MM.1S (cell line): ENCODE measurements around the gene DTX4.

ENCODE experiments used
- EZH2phosphoT487 ChIP-seq: fragments of 300-600 bp; sonication (generic); IDR thresholded peaks from 2 replicates; pipeline ENCODE4 v1.6.1; 2018; ENCODE audit warnings: antibody characterized with exemption, low read length
- TF ChIP-seq, protein P1 (sequence below): fragments of 300-600 bp; sonication (generic); IDR thresholded peaks from 2 replicates; pipeline ENCODE4 v1.5.1; 2016; ENCODE audit warnings: antibody characterized with exemption, low read length, mixed read lengths

DNA sequence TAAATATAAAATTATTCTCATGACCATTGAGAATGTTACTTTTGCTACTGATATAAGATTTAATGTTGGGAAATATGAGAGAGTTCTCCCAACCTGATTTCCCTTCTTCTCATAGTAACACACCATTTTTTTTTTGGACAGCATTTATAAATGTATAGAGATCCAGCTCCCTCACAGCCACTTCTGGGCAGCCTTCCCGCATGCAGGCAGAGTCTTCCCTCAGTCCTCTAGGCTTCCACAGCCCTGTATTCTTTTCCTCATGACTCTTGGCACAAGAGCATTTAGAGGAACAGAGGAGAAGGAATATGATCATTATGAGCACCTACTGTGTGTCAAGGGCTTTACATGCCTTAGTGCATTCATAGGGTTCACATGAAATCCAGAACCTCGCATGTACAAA is 9.0 kb downstream of the DTX4 start:
- TF ChIP-seq, protein P1, sequence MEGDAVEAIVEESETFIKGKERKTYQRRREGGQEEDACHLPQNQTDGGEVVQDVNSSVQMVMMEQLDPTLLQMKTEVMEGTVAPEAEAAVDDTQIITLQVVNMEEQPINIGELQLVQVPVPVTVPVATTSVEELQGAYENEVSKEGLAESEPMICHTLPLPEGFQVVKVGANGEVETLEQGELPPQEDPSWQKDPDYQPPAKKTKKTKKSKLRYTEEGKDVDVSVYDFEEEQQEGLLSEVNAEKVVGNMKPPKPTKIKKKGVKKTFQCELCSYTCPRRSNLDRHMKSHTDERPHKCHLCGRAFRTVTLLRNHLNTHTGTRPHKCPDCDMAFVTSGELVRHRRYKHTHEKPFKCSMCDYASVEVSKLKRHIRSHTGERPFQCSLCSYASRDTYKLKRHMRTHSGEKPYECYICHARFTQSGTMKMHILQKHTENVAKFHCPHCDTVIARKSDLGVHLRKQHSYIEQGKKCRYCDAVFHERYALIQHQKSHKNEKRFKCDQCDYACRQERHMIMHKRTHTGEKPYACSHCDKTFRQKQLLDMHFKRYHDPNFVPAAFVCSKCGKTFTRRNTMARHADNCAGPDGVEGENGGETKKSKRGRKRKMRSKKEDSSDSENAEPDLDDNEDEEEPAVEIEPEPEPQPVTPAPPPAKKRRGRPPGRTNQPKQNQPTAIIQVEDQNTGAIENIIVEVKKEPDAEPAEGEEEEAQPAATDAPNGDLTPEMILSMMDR, result no peak
- no peak for TF ChIP-seq EZH2phosphoT487
